GM23338 (cell line): ENCODE data around the gene AP4S1.

Experiments used
- NANOG ChIP-seq: IDR thresholded peaks from 2 replicates; pipeline ENCODE4 v1.6.1; 2016; ENCODE audit warnings: antibody characterized with exemption, borderline replicate concordance
- POLR2AphosphoS5 ChIP-seq: IDR thresholded peaks from 2 replicates; pipeline ENCODE4 v1.6.1; 2016; ENCODE audit warnings: antibody characterized with exemption, low read depth
- TF ChIP-seq, protein P1 (sequence below), 2 experiments: fragments of 200-600 bp in 1 of 2; sonication (generic) in 1 of 2; conservative IDR thresholded peaks; 2 replicates each; pipeline versions ENCODE4 v1.5.1 to v1.6.1; 2016 to 2017; ENCODE audit warnings: antibody characterized with exemption in 2 of 2, low read depth in 2 of 2, mild to moderate bottlenecking in 2 of 2, moderate library complexity in 1 of 2

- TF ChIP-seq, protein P1, sequence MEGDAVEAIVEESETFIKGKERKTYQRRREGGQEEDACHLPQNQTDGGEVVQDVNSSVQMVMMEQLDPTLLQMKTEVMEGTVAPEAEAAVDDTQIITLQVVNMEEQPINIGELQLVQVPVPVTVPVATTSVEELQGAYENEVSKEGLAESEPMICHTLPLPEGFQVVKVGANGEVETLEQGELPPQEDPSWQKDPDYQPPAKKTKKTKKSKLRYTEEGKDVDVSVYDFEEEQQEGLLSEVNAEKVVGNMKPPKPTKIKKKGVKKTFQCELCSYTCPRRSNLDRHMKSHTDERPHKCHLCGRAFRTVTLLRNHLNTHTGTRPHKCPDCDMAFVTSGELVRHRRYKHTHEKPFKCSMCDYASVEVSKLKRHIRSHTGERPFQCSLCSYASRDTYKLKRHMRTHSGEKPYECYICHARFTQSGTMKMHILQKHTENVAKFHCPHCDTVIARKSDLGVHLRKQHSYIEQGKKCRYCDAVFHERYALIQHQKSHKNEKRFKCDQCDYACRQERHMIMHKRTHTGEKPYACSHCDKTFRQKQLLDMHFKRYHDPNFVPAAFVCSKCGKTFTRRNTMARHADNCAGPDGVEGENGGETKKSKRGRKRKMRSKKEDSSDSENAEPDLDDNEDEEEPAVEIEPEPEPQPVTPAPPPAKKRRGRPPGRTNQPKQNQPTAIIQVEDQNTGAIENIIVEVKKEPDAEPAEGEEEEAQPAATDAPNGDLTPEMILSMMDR (conservative IDR thresholded peaks at IDR 0.05; ENCODE audit: low read depth in 2 of 2): no peak
- TF ChIP-seq POLR2AphosphoS5: no peak
- TF ChIP-seq NANOG: no peak
These were observed 49.7 kb downstream of the AP4S1 start for GRCh38 chr14:31075144-31075543.
